Dermis blood vessel endothelial cell (primary cell): ENCODE results near the gene FPR2. TPM values are rescaled to one million over a fixed set of nuclear protein-coding genes. Genes with fewer than 3 reads are reported as not detected.
"Not testable (repeated sequence)": the region's sequence is repeated elsewhere in the genome, so short reads cannot be mapped to it uniquely, and the experiment has no call there.

Experiments used
- DNase-seq: peaks from one replicate; pipeline ENCODE4 v3.0.0; 2010
- total RNA-seq: library from RNA; depleted of rRNA; stranded (reverse); fragments of >200 nt; gene quantifications from 2 replicates; pipeline ENCODE4 v1.2.3, GENCODE V29; 2014

The FPR2 gene
- total RNA-seq, 1 donor from 2014 or later, result not detected

GRCh38 chr19:51784109-51784785, 23.3 kb downstream of the FPR2 start:
- no peak for DNase-seq

GRCh38 chr19:51784922-51785690, 24.1 kb downstream of the FPR2 start:
- DNase-seq, result no peak

DNA sequence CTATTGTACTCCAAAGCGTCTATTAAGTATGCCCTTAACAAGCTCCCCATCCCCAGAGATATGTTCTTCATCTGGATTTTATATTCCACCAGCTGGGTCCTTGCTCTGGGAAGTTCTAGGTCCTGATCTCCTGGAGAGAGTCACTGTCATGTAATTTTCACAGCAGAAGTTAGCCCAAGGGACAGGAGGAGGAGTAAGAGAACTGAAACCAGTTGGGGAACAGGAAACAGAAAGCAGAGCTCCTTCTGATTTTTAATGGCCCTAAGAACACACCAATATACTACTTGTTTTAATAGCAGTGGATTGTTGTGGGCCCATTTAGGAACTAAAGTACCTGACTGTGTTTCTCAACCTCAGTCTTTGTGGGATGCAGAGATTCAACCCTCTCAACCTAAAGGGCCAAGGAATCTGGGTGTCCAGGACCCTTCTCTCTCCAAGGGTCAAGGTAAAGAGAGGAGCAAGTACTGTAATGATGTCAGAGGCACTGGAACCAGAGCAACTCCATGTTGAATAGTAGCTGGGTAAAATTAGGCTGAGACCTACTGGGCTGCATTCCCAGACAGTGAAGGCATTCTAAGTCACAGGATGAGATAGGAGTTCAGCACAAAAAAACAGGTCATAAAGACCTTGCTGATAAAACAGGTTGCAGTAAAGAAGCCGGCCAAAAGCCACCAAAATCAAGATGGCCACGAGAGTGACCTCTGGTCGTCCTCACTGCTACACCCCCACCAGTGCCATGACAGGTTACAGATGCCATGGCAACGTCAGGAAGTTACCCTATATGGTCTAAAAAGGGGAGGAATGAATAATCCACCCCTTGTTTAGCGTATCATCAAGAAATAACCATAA, 25.9 kb downstream of the FPR2 start:
- DNase-seq, result no peak

DNA sequence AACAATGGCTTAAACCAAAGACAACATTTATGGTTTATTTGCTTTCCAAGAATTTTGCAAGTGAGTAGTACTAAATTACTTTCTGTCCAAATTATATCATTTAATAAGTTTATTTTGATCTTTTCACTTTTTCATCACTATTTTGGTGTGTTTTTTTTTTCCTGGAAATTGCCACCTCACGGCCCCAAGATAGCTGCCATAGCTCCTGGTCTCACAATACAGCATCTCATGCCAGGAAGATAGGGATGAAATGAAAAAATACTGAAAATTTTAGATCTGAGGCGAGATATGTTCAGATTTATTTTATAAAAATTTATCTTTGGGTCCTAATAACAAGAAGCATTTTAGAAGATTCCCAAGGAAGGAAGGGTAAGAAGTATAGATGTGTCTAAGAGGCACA, 27.0 kb downstream of the FPR2 start:
- no peak for DNase-seq

GRCh38 chr19:51789061-51789795, 28.2 kb downstream of the FPR2 start:
- DNase-seq, result no peak

GRCh38 chr19:51792932-51793331, 32.0 kb downstream of the FPR2 start:
- DNase-seq, result no peak

- no peak for DNase-seq
These were observed 33.0 kb downstream of the FPR2 start for GRCh38 chr19:51793994-51794393.

GRCh38 chr19:51794885-51795490, 34.0 kb downstream of the FPR2 start, which contains the start of gene FPR3:
FPR3 (plus strand) TSS chr19:51795157; CDS start chr19:51823749, 28,592 bp downstream.
- no peak for DNase-seq

- DNase-seq, result no peak
These were observed 35.3 kb downstream of the FPR2 start for GRCh38 chr19:51796195-51796679.

- DNase-seq, result no peak
These were observed 36.5 kb downstream of the FPR2 start for GRCh38 chr19:51797480-51797879.

GRCh38 chr19:51798062-51798461, 37.1 kb downstream of the FPR2 start:
- DNase-seq, result no peak

DNA sequence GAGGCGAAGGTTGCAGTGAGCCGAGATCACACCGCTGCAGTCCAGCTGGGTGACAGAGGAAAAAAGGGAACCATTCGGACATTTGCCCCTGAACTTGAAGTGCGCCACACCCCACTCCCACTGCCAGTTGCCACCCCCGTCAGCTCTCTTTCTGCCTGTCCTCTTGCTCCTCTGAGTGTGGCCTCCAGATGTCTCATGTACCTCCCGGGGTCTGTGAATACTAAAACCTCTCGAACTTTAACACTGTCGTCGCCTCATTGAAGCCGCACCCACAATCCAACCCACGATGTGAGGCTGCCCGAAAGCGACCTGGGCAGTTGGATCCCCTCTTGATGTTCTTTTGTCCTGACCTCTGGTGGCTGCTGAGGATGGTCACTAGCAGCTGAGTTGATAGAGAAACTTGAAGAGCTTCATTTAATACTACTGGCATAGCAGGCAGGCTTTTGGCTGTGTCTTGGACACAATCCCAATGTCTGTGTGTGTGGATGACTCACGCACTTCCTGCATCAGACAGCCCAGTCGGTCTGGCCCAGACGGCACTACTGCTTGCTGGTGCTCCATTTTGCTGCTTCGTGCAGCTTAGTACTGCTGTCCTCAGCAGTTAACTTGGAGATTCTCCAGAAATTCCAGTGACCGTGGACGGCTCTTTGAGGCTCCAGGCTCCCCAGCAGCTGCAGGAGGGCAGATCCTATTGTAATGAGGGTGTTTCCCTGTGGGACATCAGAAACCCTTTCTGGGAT, 38.2 kb downstream of the FPR2 start:
- peak; percentile 96 for DNase-seq

DNA sequence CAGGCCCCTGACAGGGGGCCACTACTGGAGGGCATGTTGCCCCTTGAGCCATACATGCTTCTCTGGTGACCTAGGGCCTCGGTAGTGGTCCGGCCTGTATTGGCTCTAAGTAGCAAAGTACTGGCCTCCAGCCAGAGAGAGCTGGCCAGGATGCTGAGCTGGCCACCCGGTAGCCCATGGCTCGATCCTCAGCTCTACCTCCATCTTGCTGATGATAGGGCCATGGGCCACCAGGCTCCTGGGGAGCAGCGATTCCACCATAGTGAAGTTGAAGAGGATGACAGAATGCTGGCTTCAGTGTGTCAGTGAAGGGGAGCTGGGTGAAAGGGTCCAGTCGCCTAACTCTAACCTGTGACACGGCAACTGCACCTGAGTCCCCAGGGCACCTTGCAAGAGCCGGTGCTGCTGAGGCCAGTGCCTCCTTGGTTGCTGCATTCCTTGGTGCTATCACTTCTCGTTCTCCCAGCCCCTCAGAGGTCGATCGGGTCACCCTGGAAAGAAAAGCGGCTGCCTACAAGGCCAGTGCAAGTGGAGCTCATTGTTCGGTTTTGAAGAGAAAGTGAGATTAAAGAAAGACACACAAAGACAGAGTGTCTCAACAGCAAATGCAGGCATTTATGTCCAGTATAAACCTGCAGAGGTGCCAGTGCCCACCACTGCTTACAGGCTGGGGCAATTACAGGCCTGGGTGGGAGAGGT, 38.9 kb downstream of the FPR2 start:
- no peak for DNase-seq

DNA sequence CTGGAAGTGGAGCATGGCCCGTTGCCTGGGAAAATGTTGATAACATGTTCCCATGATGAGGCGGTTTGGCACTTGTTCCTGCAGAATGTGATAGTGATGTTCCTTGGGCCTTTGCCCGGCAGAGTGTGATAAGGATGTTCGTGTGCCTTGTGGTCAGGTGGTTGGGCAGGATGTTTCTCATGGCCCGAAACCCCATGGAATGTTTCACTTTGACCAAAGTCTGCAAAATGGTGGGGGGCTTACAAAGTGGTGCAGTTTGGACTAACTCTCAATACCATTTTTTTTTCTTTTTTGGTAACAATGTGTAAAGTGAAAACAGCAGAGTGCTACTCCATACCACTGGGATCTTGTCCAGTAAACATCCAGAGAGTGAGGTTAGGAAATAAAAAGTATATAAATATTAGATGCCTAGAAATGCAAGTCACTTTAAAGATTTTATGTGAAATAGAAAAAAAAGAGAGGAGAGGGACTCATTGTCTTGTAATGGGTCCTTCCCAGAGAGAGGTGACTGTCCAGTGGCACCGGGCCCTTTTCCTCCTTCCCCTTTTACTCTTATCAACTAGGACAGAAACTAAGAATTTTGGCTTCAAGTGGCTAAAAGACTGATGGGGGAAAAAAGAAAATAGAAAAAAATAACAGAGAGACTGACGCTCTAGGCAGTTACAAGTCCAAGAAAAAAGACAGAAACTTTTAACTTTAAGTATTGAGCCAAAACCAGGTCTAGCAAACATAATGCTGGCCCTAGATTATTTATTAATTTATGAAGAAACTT, 39.7 kb downstream of the FPR2 start:
- DNase-seq, result peak; percentile 12

GRCh38 chr19:51802775-51803174, 41.8 kb downstream of the FPR2 start:
- no peak for DNase-seq

GRCh38 chr19:51803519-51803918, 42.5 kb downstream of the FPR2 start:
- no peak for DNase-seq

DNA sequence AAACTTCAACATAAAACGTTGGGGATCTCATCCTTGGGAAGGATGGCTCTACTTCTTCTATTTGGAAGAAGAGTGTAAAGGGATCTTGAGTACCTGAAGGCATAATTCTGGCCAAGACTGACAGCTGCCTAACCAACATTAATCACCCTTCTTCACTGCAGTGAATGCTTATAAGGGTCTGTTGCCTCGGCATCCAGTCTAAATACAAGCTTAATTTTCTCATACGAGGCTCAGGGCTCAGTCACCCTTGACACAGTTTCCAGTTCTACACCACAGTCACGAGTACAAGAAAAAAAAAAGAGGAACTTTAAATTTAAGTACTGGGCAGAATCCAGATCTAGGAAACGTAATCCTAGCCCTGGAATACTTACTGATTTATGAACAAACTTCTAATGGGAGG, 43.0 kb downstream of the FPR2 start:
- no peak for DNase-seq

- DNase-seq, result peak; percentile 25
These were observed 43.8 kb downstream of the FPR2 start for GRCh38 chr19:51804789-51805188.

DNA sequence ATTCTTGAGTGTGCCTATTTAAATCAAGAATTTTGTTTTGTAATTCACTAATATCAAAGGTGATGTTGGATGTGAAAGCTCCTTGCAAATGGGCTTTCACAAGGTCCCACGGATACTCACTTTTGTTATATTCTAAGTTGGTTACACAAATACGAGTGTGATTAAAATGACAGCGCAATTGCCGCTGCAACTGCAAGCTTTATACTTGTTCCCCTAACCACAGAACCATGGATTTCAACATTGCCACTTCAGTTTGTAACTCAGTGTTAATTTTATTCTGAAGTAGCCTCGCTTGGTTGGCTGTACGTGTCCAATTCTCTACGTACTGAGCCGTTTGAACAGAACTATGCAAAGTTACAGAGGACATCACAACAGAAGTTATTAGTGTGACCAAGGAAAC, 44.4 kb downstream of the FPR2 start:
- not testable (repeated sequence) for DNase-seq

GRCh38 chr19:51806571-51806970, 45.6 kb downstream of the FPR2 start:
- DNase-seq, result not testable (repeated sequence)
